NCI-H748 treated with DMSO at 0.1 percent for 48 hours (cell line): ENCODE measurements around the gene CFAP52.
"Not testable (repeated sequence)": the region's sequence is repeated elsewhere in the genome, so short reads cannot be mapped to it uniquely, and the experiment has no call there.

Experiments
- DNase-seq: peaks from one replicate; lab custom pipeline; 2025; lab: John Stamatoyannopoulos, UW

The CFAP52 gene

GRCh38 chr17:9568957-9569588 is 7.4 kb upstream of the CFAP52 start:
- no peak for DNase-seq

- DNase-seq, result no peak
These were observed 5.2 kb upstream of the CFAP52 start for GRCh38 chr17:9571201-9571600.

GRCh38 chr17:9575381-9576101 is 901 bp upstream of the CFAP52 start, which contains the start of gene STX8:
Gene STX8, minus strand, starts transcription at chr17:9575820. Its CDS starts 12 bp downstream, at chr17:9575808.
- DNase-seq, result peak; percentile 86

GRCh38 chr17:9577373-9577709 is 899 bp downstream of the CFAP52 start:
- no peak for DNase-seq

GRCh38 chr17:9587969-9588656 is 11.7 kb downstream of the CFAP52 start:
- DNase-seq, result no peak

- no peak for DNase-seq
These were observed 17.6 kb downstream of the CFAP52 start for GRCh38 chr17:9594065-9594464.

GRCh38 chr17:9597638-9598037 is 21.2 kb downstream of the CFAP52 start:
- not testable (repeated sequence) for DNase-seq

GRCh38 chr17:9598661-9599060 is 22.2 kb downstream of the CFAP52 start:
- no peak for DNase-seq

- DNase-seq, result not testable (repeated sequence)
These were observed 28.1 kb downstream of the CFAP52 start for GRCh38 chr17:9604583-9604982.

- no peak for DNase-seq
These were observed 30.0 kb downstream of the CFAP52 start for GRCh38 chr17:9606453-9606852.

- not testable (repeated sequence) for DNase-seq
These were observed 30.6 kb downstream of the CFAP52 start for GRCh38 chr17:9607058-9607457.

- DNase-seq, result no peak
These were observed 35.1 kb downstream of the CFAP52 start for GRCh38 chr17:9611557-9611956.

- no peak for DNase-seq
These were observed 35.6 kb downstream of the CFAP52 start for GRCh38 chr17:9612006-9612405.

- no peak for DNase-seq
These were observed 39.0 kb downstream of the CFAP52 start for GRCh38 chr17:9615486-9615885.

GRCh38 chr17:9622961-9623360 is 46.5 kb downstream of the CFAP52 start:
- no peak for DNase-seq

- no peak for DNase-seq
These were observed 52.1 kb downstream of the CFAP52 start for GRCh38 chr17:9628509-9628908.

GRCh38 chr17:9632741-9633140 is 56.3 kb downstream of the CFAP52 start:
- DNase-seq, result no peak

- no peak for DNase-seq
These were observed 58.9 kb downstream of the CFAP52 start for GRCh38 chr17:9635340-9635739.

GRCh38 chr17:9636501-9636900 is 60.1 kb downstream of the CFAP52 start:
- no peak for DNase-seq

GRCh38 chr17:9640388-9640787 is 63.9 kb downstream of the CFAP52 start:
- not testable (repeated sequence) for DNase-seq

- DNase-seq, result no peak
These were observed 67.2 kb downstream of the CFAP52 start for GRCh38 chr17:9643611-9644010.

GRCh38 chr17:9644910-9645751 is 68.7 kb downstream of the CFAP52 start, which contains the start of gene USP43:
Gene USP43, plus strand, starts transcription at chr17:9645517. Its CDS starts 116 bp downstream, at chr17:9645633.
- peak; percentile 73 for DNase-seq
